Spleen (tissue), 7 donors: ENCODE results near the gene GRAMD1B.

Experiments
- CTCF ChIP-seq, 11 experiments: fragments of 200-600 bp in 7 of 11; fragments of 450-650 bp in 4 of 11; sonication (generic) in 4 of 11; IDR thresholded peaks in 8 of 11; conservative IDR thresholded peaks in 3 of 11; 1 replicate in 7 of 11; 2 replicates in 4 of 11; pipeline versions ENCODE4 v1.4.0 to v1.8.0; 2016 to 2021; ENCODE audit warnings: antibody characterized with exemption in 11 of 11, inconsistent platforms in 4 of 11, mild to moderate bottlenecking in 1 of 11
- POLR2A ChIP-seq, 3 donors: fragments of 450-650 bp; IDR thresholded peaks; one replicate each; pipeline ENCODE4 v1.5.1; 2017; ENCODE audit warnings: antibody characterized with exemption in 3 of 3, mild to moderate bottlenecking in 1 of 3
- donor health status: DM: no; HTN: no; CAD: no; lungs with moderate emphysema.
- donor health status: DM: no; HTN: no; CAD: no.
- donor health status: DM: no; HTN: no; CAD: no.

DNA sequence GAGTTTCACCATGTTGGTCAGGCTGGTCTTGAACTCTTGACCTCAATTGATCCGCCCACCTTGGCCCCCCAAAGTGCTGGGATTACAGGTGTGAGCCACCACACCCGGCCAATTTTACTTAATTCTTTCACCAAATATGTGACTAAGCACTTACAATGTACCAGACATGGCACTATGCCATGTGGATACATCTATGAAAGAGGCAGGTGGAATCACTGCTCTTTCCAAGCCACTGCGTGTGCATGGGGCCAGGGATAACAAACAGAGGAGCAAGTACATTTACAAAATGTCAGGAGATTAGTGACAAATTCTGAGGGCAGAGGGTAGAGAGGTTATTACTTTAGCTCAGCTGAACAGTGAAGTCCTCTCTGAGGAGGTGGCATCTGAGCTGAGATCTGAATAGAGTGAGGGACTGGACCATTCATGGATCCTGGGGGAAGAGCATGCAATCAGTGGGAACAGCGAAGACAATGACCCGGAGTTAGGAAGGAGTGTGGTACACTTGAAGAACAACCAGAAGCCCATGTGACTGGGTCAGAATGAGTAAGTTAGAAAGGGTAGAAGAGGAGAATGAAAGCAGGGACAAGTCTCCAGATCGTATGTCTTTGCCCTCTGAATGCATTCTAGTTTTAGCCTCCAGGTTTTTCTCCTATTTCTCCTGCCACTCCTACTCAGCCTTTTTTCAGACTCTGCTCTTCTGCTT, 38.3 kb upstream of the GRAMD1B start:
- TF ChIP-seq CTCF (IDR thresholded peaks at IDR 0.05 in 8 of 11, conservative IDR thresholded peaks at IDR 0.05 in 3 of 11) = no peak
- TF ChIP-seq POLR2A (IDR thresholded peaks at IDR 0.05) = no peak
